GM21381 (cell line): ENCODE results near the gene CPXM2.

Experiments used
- ATAC-seq: cut with Tn5 transposase; IDR thresholded peaks from one replicate; pipeline ENCODE4 v1.9.1; 2021; ENCODE audit warnings: mild to moderate bottlenecking, moderate library complexity; ENCODE audit not compliant: unreplicated experiment

Gene CPXM2

DNA sequence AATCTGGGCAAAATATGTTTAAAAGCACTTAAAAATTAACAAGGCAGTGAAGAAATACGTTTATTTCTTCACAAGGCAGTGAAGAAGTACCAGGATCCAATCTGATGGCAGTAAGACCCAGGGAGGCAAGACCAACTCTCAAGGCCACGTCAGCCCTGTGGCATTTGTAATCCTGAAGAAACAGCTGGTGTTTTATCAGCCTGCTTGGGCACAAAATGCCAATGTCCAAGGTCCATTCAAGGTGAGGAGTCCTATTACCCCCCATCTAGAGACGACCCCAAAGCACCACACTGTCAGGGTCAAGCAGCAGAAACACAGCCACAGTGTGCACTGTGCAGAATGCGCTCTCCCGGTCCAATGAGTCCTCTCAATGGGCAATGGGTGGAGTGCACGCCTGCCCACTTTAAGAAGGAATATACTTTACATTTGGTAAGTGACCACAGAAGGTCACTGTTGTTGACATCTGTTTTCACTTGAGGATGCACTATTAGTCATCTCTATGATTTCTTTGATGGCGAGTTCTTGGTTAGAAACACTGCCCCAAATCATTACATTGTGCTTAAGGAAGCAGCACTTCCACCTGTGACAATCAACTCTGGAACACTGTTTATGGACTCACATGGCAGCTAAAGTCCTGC, 12.8 kb downstream of the CPXM2 start:
- no peak for ATAC-seq

- no peak for ATAC-seq
Observed at GRCh38 chr10:123870260-123870659, 21.3 kb downstream of the CPXM2 start.

DNA sequence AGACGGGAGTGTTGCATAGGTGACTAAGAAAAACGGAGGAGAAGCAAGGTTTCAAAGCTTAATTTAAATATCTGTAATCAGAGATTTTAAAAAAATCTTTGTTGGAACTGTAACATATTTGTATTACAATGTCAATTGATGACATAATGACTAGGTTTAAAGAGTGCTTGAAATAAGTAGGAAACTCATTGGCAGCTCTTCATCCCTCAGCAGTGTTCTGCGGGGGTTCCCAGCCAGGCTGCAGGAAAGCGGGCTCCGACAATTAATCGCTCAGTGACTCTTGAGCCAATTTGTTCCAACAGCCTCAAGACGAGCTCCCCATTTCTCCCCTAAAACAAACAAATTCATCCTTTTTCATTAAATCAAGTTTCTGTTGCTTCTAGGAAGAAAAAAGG, 22.6 kb downstream of the CPXM2 start:
- ATAC-seq: no peak

- ATAC-seq: no peak
Observed at GRCh38 chr10:123868038-123869019, 23.3 kb downstream of the CPXM2 start.

GRCh38 chr10:123865880-123866279, 25.7 kb downstream of the CPXM2 start:
- ATAC-seq: no peak

GRCh38 chr10:123865350-123865749, 26.3 kb downstream of the CPXM2 start:
- no peak for ATAC-seq

DNA sequence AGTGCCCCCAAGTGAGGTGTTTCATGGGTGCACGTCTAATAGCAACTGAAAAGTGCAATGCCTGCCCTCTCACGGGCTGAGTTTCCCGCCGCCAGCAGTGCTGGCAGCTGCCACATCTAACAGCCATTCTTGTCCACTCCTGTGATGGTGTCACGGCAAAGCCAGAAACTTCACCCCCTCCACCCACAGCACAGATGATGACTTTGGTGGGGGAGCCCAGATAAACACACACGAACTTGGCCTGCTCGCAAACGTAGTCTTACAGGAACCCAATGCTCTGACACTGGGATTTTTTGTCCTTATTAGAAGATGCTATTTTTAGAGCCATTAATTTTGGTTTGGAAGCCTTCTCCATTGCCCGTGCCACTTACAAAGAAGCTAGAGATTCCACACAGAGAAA, 26.7 kb downstream of the CPXM2 start:
- ATAC-seq: no peak

GRCh38 chr10:123863721-123864482, 27.7 kb downstream of the CPXM2 start:
- no peak for ATAC-seq

DNA sequence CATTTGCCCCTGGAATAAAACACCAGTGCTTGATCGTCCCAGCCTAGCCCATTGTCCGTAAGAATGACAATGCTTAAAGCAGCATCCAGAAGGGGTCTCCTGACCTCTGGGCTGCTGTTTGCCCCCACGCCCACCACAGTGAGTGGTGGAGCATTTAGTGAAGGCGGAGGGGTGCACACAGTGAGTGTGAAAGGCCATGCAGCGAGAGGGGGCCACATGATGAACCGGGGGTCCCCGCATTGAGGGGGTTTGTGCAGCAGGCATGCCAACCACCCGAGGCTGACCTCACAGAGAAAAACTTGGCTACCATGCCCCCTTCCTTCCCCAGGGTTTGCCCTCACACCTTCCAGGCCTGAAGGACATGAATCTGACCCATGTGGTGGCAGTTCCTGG, 28.4 kb downstream of the CPXM2 start:
- no peak for ATAC-seq

- ATAC-seq: no peak
Observed at GRCh38 chr10:123862421-123863182, 29.0 kb downstream of the CPXM2 start.

GRCh38 chr10:123860856-123861255, 30.8 kb downstream of the CPXM2 start:
- ATAC-seq: no peak

DNA sequence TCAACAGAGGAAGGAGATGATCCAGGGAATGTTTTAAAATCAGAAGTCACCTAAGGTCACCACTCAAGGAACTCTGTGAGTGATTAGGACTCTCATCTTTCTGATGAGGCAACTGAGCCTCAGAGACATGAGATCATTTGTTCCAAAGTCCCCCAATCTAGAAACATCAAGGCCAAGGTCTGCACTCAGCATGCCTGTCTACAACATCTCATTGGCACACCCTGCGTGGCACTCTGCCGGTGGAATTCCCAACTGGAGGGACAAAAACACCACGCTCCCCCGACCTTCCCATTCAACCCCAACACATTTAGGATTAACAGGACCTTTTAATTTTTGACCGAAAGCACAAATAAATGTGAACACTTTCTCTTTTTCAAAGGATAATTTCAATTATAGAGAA, 31.4 kb downstream of the CPXM2 start:
- ATAC-seq: no peak

DNA sequence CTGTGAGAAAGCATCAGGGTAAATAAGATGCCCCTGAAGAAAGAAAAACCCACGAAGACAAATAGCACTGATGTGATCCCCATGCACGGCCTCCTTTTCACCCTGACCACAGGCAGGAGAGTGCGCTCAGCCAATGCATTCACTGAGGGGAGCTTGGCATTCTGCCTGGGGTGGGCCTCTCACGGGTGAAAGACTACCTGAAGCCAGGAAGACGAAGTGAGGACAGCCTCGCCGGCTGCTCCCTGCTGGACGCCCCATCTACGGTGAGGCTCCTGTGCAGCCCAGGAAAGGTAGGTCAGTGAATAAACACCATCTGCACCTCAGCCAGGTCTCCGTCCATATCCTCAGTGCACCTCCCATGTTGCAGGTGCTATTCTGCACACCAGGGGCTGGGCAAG, 32.0 kb downstream of the CPXM2 start:
- ATAC-seq: no peak

DNA sequence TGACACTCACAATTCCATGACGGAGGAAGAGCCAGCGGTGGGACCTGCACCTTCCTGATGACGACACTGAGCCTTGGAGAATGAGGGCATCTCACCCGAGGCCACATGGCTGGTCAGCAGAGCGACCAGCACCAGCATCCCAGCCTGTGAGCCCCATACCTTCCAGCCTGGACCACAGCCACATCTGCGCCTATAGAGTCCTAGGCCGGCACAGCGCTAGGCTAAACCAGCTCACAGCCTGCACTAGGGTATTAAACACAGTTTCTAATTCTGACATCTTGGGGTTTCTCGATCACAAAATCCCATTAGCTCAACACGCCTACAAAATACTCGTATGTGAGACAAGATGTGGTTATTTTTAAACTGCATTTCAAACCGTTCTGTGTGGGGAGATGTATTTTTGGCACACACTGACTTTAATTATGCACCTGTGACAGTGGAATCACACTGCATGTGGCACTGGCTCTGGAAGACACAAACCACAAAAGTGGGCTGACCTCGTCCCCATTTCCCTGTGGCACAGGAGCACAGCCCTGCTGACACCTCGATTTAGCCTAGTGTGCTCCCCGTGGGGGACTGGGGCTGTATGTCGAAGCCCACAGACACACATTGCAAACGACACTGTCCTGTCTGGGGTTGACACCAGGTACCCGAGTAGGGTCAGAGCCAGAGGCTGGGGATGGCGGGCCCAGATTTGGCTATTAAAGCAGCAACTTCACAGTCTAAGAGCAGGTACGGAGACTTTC, 32.5 kb downstream of the CPXM2 start:
- ATAC-seq: no peak

- ATAC-seq: no peak
Observed at GRCh38 chr10:123858077-123858681, 33.4 kb downstream of the CPXM2 start.

- ATAC-seq: no peak
Observed at GRCh38 chr10:123857616-123858015, 34.0 kb downstream of the CPXM2 start.

- no peak for ATAC-seq
Observed at GRCh38 chr10:123855008-123855684, 36.5 kb downstream of the CPXM2 start.

DNA sequence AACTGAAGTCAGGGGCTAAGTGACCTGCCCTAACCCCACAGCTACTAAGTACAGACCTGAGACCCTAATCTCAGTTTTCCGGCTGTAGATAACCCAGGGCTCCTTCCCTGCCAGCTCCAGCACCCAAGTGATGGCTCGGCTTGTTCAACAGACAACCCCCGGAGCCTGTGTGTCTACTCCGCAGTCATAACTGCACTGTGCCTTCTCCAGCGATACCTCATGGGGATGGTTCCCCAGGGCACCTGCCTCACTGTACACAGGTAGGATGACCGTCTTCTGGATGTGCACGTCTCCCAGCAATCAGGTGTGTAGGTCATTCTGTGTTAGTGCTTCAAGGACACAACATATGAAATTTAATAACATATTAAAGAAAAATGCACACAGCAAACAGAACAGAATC, 37.1 kb downstream of the CPXM2 start:
- ATAC-seq: no peak

GRCh38 chr10:123854003-123854402, 37.6 kb downstream of the CPXM2 start:
- ATAC-seq: no peak
